ENCODE measurements around the gene BIRC2. TPM values are rescaled to one million over a fixed set of nuclear protein-coding genes. Genes with fewer than 3 reads are reported as not detected.

The BIRC2 gene
- polyA plus RNA-seq, 1 donor (not counting 4 experiments of a cell fraction or from before 2014, with no cell fraction given): 53.8 TPM

DNA sequence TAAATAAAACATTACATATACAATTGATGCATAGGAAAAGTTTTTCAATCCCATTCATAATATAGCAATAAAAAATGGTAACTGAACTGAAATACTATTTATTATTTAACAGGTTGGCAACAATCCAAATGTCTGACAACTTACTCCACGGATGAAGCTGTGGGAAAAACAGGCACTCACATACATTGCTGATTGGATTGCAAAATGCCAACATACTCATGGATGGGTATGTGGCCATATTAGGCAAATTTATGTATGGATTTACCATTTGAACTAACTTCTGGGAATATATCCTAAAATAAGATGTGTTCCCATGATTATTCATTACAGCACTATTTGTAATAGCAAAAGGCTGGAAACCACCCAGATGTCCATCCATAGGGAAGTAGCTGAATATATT, 3.2 kb upstream of the BIRC2 start:
- peaks cover 22% of the 10 kb centered on the region for H3K4me1 ChIP-seq (ENCODE audit: control insufficient read depth, extremely low read depth, insufficient read depth, low read length)
- H3K9ac ChIP-seq (ENCODE audit: control insufficient read depth, extremely low read depth, insufficient read depth, low read length): no peak overlapping the region
- dilution Hi-C loops (cut with MboI; ENCODE audit: extremely low pct_ligation_motif_present, low sequenced_read_pairs): no loop called here
- no peak overlapping the region for H2AFZ ChIP-seq (ENCODE audit: control insufficient read depth, low read length)
- no peak overlapping the region for H3K4me3 ChIP-seq (ENCODE audit: control insufficient read depth in 2 of 3, extremely low read depth in 1 of 3, insufficient read depth in 2 of 3, low read depth in 1 of 3, low read length in 3 of 3)
- H3K79me2 ChIP-seq (ENCODE audit: control insufficient read depth, insufficient read depth, low read length): peaks cover 15% of the 10 kb centered on the region
- DNase-seq (ENCODE audit: low read depth, low spot score) (no peak), FAIRE-seq (no peak)
- H4K20me1 ChIP-seq (ENCODE audit: control insufficient read depth, extremely low read depth, insufficient read depth, low read length): no peaks in the 10 kb centered on the region
- no peaks in the 10 kb centered on the region for H3K27me3 ChIP-seq (ENCODE audit: control insufficient read depth, extremely low read depth, insufficient read depth, low read length)
- TF ChIP-seq, protein P1, sequence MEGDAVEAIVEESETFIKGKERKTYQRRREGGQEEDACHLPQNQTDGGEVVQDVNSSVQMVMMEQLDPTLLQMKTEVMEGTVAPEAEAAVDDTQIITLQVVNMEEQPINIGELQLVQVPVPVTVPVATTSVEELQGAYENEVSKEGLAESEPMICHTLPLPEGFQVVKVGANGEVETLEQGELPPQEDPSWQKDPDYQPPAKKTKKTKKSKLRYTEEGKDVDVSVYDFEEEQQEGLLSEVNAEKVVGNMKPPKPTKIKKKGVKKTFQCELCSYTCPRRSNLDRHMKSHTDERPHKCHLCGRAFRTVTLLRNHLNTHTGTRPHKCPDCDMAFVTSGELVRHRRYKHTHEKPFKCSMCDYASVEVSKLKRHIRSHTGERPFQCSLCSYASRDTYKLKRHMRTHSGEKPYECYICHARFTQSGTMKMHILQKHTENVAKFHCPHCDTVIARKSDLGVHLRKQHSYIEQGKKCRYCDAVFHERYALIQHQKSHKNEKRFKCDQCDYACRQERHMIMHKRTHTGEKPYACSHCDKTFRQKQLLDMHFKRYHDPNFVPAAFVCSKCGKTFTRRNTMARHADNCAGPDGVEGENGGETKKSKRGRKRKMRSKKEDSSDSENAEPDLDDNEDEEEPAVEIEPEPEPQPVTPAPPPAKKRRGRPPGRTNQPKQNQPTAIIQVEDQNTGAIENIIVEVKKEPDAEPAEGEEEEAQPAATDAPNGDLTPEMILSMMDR (optimal IDR thresholded peaks at IDR 0.05 in 1 of 3, IDR thresholded peaks at IDR 0.05 in 1 of 3, conservative IDR thresholded peaks at IDR 0.05 in 1 of 3; ENCODE audit: extremely low read depth in 1 of 3, insufficient read depth in 2 of 3, low read length in 3 of 3): no peak
- TF ChIP-seq EZH2 (IDR thresholded peaks at IDR 0.05; ENCODE audit: low read length): no peak
- no peaks in the 10 kb centered on the region for H3K36me3 ChIP-seq (ENCODE audit: control insufficient read depth in 2 of 2, extremely low read depth in 1 of 2, insufficient read depth in 2 of 2, low read length in 2 of 2)
- H3K9me3 ChIP-seq (ENCODE audit: control insufficient read depth, low read depth, low read length): no peaks in the 10 kb centered on the region
- H3K9me1 ChIP-seq (ENCODE audit: control insufficient read depth, extremely low read depth, insufficient read depth, low read length): no peaks in the 10 kb centered on the region
- H3K4me2 ChIP-seq (ENCODE audit: control insufficient read depth, extremely low read depth, insufficient read depth, low read depth, low read length): no peak overlapping the region
- no peak overlapping the region for H3K27ac ChIP-seq (ENCODE audit: control insufficient read depth, insufficient read depth, low read length)

DNA sequence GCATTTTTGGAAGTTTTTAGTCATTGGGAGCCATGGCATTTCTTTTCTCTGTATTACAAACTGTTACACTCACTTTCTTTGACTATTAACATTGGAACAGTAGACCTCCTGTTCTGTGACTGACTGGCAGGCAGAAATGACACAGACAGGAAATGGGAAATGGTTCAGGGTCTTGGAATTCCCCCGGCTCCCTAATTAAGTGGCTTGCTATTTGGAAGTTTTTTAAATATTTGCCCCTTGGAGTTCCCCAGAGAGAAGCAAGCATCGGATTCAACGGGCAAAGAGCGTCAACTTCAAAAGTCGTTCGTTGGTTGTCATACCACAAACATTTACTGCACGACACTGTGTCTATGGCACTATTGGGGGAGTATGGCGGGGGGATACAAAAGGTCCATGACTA, 1.1 kb upstream of the BIRC2 start:
- Histone ChIP-seq H3K4me1 (ENCODE audit: control insufficient read depth, extremely low read depth, insufficient read depth, low read length) (peaks cover 24% of the 10 kb centered on the region), H3K36me3 (ENCODE audit: control insufficient read depth in 2 of 2, extremely low read depth in 1 of 2, insufficient read depth in 2 of 2, low read length in 2 of 2) (peaks cover 2 to 13% of the 10 kb centered on the region in 2 experiments), H4K20me1 (ENCODE audit: control insufficient read depth, extremely low read depth, insufficient read depth, low read length) (no peaks in the 10 kb centered on the region), H3K27ac (ENCODE audit: control insufficient read depth, insufficient read depth, low read length) (peak overlapping the region; percentile 94), H3K4me3 (ENCODE audit: control insufficient read depth in 2 of 3, extremely low read depth in 1 of 3, insufficient read depth in 2 of 3, low read depth in 1 of 3, low read length in 3 of 3) (peak overlapping the region; percentile 93 to 97 (median 97)), H3K4me2 (ENCODE audit: control insufficient read depth, extremely low read depth, insufficient read depth, low read depth, low read length) (peak overlapping the region; percentile 93), H3K27me3 (ENCODE audit: control insufficient read depth, extremely low read depth, insufficient read depth, low read length) (no peaks in the 10 kb centered on the region), H3K9ac (ENCODE audit: control insufficient read depth, extremely low read depth, insufficient read depth, low read length) (peak overlapping the region; percentile 97), H3K9me1 (ENCODE audit: control insufficient read depth, extremely low read depth, insufficient read depth, low read length) (no peaks in the 10 kb centered on the region), H3K79me2 (ENCODE audit: control insufficient read depth, insufficient read depth, low read length) (peaks cover 36% of the 10 kb centered on the region), H2AFZ (ENCODE audit: control insufficient read depth, low read length) (no peak overlapping the region), H3K9me3 (ENCODE audit: control insufficient read depth, low read depth, low read length) (no peaks in the 10 kb centered on the region)
- peak; percentile 79 for FAIRE-seq
- dilution Hi-C loops (cut with MboI; ENCODE audit: extremely low pct_ligation_motif_present, low sequenced_read_pairs): no loop called here
- no peak for DNase-seq (ENCODE audit: low read depth, low spot score)
- TF ChIP-seq, protein P1 (optimal IDR thresholded peaks at IDR 0.05 in 1 of 3, IDR thresholded peaks at IDR 0.05 in 1 of 3, conservative IDR thresholded peaks at IDR 0.05 in 1 of 3; ENCODE audit: extremely low read depth in 1 of 3, insufficient read depth in 2 of 3, low read length in 3 of 3): no peak
- TF ChIP-seq EZH2 (IDR thresholded peaks at IDR 0.05; ENCODE audit: low read length): no peak
